GM12873 (cell line): ENCODE results near the gene COL8A1.

Experiments used
- CTCF ChIP-seq: IDR thresholded peaks from 2 replicates; pipeline ENCODE4 v1.5.1; 2012; ENCODE audit warnings: low read depth, mild to moderate bottlenecking, moderate library complexity, low read length, control low read depth; ENCODE audit not compliant: insufficient read depth; ENCODE audit errors: missing control alignments

The COL8A1 gene

GRCh38 chr3:99825004-99825640 is 186.7 kb downstream of the COL8A1 start:
- no peak for TF ChIP-seq CTCF

- no peak for TF ChIP-seq CTCF
Observed at GRCh38 chr3:99829844-99830243, 191.4 kb downstream of the COL8A1 start.

- no peak for TF ChIP-seq CTCF
Observed at GRCh38 chr3:99833617-99834205, 195.3 kb downstream of the COL8A1 start.

- TF ChIP-seq CTCF: no peak
Observed at GRCh38 chr3:99834211-99834957, 196.0 kb downstream of the COL8A1 start.

- TF ChIP-seq CTCF: no peak
Observed at GRCh38 chr3:99836681-99837080, 198.3 kb downstream of the COL8A1 start.

GRCh38 chr3:99837715-99838114 is 199.3 kb downstream of the COL8A1 start:
- no peak for TF ChIP-seq CTCF

GRCh38 chr3:99838755-99839154 is 200.4 kb downstream of the COL8A1 start:
- no peak for TF ChIP-seq CTCF
